Fibroblast of peridontal ligament (primary cell): ENCODE measurements around the gene NOG.

Experiments
- DNase-seq: peaks from one replicate; pipeline ENCODE4 v3.0.0-alpha.2; 2010; ENCODE audit errors: extremely low read depth

The NOG gene

DNA sequence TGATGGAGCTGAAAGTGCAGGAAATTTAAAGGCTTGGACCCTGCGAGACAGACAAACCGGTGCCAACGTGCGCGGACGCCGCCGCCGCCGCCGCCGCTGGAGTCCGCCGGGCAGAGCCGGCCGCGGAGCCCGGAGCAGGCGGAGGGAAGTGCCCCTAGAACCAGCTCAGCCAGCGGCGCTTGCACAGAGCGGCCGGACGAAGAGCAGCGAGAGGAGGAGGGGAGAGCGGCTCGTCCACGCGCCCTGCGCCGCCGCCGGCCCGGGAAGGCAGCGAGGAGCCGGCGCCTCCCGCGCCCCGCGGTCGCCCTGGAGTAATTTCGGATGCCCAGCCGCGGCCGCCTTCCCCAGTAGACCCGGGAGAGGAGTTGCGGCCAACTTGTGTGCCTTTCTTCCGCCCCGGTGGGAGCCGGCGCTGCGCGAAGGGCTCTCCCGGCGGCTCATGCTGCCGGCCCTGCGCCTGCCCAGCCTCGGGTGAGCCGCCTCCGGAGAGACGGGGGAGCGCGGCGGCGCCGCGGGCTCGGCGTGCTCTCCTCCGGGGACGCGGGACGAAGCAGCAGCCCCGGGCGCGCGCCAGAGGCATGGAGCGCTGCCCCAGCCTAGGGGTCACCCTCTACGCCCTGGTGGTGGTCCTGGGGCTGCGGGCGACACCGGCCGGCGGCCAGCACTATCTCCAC lies at the start of gene NOG:
TSS of gene NOG (plus strand) at position 54 of the 674 bp plus-strand sequence. CDS start at position 579, 525 bp downstream.
- peak; percentile 39 for DNase-seq

DNA sequence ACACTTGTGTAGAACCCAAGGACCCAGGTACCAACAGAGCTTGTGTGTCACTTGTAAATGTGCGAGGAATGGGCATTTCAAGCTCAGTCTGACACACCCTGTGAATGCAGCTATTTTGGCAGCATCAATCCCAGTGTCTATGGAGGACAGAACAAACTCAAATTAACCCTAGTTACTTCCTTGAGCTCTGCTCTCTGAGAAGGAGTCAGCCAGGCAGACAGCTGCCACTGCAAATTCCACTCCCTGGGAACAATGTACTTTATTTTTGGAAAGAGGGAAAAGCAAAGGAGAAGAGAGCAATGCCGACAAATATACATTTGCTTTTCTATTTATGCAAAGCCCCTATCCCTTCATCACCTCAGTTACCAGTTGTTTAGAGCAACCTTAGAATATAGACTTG lies 48.4 kb upstream of the NOG start:
- no peak for DNase-seq

DNA sequence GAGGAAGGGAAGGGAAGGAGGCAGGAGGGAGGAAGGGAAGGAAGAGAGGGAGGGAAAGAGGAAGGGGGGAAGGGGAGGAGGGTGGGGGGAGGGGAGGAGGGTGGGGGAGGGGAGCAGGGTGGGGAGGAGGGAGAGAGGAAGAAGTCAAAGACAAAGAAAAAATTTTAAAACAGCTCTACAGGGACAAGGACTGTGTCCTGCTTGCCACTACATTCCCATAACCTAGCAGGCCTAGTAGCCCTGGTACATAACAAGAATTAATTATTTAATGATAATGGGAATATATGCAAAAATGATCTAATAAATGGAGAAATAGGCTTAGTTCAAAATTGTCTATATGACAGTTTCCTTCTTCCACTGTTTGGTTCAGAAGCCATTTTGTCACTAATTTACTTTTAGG lies 47.6 kb upstream of the NOG start:
- DNase-seq = no peak

DNA sequence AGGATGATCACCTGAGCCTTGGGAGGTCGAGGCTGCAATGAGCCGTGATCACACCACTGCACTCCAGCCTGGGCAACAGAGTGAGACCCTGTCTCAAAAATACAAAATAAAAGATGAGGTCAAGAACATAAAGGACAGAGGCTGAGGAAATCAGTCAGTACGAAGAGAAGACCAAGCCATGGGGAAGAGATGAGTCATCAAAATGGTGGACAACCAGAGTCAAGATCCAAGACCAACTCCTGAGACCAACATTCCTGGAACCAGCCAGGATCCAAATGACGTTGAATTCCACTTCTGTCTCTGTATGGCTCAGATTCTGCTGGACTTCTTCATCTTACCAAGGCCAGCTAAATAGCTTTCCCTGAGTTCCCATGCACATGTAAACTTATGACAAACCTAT lies 44.8 kb upstream of the NOG start:
- no peak for DNase-seq

DNA sequence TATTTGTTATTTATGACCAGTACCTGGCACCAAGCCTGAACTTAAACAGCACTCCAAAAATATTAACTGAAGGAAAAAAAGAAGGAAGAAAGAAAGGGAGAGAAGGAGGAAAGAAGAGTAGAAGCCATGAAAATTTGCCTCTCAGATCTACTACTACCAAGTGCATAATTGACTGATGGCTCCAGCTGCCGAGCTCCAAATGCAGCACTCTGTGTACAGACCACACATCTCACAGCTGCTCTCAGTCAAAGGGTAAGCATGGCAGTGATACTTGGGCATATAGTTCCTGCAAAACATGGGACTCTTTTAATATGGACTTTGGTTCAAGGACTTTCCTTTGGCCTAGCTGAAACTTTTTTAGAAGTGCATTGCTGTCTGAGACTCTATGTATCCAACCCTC lies 44.0 kb upstream of the NOG start:
- no peak for DNase-seq

DNA sequence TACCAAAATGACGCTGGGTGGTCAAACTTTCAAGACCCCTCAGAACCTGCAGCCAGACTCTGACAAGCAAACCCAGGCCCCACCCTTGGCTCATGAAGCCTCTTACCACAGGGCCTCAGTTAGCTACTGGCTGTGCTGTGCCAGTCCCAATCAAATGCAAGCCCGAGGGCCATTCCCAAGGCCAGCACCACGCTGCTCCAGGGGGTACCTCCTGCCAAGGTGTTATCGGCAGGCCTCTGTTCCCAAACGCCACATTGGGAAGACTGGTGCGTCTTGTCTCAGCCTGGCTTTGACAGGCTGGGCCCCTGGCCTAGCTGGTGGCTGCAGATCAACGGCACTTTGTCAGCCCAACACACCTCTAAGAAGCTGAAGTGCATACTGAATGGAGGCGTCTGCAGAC lies 35.8 kb upstream of the NOG start:
- no peak for DNase-seq

DNA sequence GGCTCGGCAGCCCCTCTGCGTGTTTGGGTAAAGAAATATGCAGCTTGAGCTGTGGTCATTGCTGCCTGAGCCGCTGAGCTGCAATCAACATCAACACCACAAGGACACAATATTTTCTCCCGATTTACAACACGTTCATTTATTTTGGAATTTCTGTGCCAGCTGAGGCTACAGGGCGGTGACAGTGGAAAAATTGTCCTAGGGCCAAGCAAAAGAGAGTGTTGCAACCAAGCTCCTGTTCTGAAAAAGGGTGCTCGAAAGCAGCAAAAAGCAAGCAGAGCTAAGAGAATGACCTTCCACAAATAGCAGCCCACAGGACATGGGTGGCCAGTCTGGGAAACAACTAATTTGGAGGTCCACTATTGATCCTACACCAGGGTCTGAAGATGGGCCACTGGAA lies 35.4 kb upstream of the NOG start:
- no peak for DNase-seq

DNA sequence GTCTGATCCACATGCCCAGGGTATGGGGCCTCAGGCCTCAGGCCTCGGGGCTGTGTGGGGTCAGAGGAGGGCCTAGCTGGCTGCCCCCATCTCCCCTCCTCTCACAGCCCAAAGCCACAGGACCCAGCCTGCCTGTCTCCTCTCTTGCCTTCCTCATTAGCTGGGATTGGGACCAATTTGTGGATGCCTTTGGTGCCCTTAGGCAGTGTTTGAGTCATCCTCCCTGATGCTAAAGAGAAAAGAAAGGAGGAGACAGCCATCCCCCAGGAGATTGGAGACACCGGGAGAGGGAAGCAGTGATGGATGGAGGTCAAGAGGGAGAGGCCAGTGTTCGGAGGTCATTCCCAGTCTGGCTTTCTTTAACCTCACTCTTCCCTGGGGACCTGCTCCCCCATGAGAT lies 23.3 kb upstream of the NOG start:
- DNase-seq = no peak

DNA sequence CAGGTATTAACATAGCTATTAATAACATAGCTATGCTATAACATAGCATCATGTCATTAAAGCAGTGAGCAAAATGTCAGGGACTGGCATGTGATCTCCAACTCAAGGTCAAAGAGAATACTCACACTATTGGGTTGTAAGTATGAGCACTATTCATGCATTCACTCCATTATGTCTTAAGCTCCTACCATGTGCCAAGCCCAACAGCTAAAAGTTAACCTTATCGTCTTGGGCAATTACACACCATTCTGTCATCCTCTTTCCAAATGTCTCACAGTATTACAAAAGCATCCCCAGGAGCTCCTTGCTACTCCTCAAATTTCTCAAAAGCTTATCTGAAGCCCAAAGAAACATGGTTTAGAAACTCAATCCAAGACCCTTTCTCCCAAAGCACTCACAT lies 22.0 kb upstream of the NOG start:
- DNase-seq = no peak

DNA sequence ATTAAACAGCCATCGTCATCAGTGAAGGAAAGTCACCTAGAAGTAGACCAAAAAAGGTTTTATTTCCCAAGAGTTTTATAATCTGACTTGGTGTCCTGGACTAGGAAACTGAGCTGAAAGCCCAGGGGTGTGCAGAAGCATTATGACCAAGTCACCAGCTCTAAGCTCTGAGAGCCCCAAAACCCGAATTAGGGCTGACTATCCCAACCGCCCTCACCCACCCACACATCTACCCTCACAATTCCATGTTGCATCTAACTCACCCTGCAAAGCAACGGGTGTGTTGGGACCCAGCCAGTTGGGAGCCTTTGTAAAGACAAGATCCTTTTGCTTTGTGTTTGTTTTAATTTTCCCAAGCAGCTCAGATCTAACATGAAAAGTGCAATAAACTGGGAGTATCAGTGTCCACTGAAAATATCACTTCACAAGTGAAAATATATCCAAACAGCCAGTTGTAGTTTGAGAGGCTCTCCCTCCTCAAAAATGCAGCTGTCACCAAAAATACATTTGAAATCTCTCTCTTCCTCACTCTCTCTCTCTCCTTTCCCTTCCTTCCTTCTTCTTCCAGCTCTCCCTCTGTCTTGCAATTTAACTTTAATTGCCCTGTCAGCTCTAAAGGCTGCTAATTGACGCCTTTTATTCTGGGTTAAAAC lies 16.2 kb upstream of the NOG start:
- no peak for DNase-seq

DNA sequence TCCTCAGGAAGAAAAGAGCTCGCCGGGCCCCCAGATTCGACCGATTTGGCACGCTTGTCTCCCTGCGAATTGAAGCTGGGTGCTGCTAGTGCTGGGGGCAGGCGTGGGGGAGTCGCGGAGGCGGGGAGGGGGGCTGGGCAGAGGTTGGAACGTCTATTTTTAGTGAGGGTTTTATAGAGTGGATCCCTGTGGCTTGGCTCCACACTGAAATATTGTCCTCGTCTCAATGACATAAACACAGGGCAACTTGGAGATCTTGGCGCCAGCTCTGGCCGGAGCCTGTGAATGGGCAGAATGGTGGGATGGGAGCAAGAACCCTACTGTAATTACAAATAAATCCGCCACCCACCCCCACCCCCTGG lies 15.7 kb upstream of the NOG start:
- DNase-seq = no peak

DNA sequence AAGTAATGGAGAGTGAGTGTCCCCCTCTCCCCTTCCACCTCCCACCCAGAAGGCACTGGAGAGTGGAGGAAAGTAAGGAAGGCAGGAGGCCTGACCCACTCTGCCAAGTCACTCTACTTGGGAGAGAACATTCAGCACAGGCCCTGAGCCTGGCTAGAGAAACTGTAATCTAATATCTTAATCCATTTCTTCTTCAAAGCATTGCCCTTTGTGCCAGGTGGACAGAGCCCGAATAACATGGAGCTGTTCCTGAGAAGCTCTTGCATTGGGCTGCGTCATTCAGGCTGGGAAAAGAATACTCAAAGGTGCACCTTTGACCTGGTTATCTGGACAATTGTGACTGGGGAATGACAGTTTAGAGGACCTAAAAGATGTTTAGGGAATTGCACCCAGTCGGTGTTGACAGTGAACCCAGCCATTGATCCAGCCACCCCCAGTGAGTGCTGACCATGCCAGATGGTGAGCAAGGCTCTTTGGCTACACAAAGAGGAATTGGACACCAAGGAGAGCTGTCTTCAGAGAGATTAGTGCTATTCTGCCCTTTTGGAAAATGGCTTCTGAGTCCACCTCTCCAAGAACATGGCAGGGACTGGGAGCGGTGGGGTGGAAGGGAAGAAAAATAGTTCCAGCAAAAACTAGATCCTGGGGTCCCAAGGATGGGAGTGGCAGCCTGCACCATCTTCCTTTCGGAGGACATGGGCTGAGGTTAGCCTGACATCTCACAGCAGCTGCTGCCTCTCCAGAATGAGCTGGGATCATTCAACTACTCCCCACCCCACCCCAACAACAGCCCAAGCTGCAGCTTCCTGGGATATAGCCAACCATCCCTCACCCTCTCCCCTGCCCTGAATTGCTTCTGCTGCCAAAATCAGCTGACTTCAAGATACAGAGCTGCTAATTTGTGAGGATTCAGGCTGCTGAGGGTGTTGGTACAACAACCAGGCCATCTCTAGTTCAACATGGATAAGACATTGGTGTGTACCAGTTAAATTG lies 11.6 kb upstream of the NOG start:
- DNase-seq = no peak

DNA sequence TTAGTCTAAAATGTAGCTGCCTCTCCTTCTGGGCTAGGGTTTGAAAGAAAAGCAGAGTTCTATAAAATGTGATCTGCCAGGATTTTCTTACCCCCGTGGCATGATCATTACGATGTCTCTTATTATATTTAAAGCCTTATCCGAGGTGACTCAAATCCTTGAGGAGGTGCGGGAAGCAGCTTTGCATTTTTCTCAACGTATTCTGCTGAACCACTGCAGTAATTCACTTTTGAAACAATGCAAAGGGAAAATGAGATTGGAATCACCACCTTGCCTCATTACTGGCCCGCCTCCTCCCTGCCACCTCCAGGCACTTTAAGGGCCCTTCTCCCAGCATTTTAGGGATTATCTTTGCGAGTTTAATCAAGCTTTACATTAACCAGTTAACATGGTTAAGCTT lies 9.7 kb upstream of the NOG start:
- DNase-seq = no peak

DNA sequence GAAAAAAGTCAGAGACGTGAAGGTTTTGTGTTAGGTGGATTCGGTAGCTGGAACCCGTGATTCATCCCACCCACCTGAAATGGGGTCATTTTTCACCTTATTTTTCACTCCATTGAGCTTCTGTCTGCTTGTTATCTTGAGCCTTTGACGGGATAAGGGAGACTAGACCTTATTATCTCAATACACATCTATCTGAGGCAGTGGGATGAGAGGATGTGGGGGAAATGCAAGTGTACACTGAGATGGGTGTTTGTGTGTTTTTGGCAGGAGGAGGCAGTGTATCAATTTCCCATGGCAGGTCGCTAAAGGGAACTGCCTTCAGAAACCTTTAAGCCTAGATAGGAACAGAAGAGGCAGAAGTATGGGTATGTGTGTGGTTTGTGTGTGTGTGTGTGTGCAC lies 6.2 kb upstream of the NOG start:
- no peak for DNase-seq

DNA sequence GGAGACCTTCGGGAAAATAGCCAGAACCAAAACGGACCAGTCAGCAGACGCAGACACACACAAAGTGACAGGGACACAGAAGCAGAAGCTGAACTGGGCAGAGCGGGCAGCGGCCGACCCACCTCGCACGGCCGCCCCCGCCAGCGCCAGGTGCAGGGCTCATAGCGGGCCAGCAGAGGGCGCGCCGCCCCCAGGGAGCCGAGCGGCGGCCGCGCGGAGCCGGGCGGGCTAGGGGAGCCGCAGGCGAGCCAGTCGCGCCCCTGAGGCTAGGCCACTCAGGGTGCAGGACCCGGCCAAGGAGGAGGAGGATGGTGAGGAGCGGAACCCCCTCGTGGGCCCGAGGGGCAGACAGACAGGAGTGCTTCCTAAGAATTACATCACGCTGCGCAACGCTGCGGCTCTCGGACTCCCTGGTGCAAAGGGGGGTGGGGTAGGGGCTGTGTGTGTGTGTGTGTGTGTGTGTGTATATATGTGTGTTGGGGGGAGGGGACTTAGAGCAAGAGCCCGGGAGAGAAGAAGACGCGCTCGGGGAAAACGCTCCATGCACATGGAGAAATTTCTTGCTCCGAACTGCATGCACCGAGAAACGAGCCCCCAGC lies 913 bp upstream of the NOG start:
- peak; percentile 14 for DNase-seq

DNA sequence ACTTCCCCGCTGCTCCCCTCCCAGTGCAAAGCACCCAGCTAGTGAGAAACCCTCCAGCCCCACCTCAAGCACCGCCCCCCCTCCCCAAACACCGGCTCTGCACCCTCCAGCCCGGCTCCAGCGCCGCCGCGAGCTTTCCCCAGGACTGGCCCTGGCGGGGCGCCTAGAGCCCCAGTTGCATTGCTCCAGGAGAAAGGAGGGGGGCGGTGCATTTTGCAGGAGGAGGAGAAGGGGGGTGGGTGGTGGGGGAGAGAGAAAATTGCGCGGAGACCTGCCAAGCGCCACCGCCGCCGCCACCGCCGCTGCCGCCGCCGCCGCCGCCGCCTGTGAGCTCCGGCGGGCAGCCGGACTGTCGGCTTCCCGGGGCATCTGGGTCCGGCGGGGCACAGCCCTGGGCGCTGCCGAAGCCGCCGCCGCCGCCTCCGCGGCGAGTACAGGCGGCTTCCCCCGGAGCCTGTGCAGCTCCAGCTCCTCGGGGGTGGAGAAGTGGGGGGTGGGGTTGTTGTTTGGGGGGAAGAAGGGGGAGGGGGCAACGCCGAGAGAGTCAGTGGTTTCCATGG lies 333 bp upstream of the NOG start:
- DNase-seq = peak; percentile 3

DNA sequence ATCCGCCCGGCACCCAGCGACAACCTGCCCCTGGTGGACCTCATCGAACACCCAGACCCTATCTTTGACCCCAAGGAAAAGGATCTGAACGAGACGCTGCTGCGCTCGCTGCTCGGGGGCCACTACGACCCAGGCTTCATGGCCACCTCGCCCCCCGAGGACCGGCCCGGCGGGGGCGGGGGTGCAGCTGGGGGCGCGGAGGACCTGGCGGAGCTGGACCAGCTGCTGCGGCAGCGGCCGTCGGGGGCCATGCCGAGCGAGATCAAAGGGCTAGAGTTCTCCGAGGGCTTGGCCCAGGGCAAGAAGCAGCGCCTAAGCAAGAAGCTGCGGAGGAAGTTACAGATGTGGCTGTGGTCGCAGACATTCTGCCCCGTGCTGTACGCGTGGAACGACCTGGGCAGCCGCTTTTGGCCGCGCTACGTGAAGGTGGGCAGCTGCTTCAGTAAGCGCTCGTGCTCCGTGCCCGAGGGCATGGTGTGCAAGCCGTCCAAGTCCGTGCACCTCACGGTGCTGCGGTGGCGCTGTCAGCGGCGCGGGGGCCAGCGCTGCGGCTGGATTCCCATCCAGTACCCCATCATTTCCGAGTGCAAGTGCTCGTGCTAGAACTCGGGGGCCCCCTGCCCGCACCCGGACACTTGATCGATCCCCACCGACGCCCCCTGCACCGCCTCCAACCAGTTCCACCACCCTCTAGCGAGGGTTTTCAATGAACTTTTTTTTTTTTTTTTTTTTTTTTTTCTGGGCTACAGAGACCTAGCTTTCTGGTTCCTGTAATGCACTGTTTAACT lies 1.0 kb downstream of the NOG start:
- DNase-seq = no peak

DNA sequence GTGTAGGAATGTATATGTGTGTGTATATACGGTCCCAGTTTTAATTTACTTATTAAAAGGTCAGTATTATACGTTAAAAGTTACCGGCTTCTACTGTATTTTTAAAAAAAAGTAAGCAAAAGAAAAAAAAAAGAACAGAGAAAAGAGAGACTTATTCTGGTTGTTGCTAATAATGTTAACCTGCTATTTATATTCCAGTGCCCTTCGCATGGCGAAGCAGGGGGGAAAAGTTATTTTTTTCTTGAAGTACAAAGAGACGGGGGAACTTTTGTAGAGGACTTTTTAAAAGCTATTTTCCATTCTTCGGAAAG lies 1.6 kb downstream of the NOG start:
- DNase-seq = no peak

DNA sequence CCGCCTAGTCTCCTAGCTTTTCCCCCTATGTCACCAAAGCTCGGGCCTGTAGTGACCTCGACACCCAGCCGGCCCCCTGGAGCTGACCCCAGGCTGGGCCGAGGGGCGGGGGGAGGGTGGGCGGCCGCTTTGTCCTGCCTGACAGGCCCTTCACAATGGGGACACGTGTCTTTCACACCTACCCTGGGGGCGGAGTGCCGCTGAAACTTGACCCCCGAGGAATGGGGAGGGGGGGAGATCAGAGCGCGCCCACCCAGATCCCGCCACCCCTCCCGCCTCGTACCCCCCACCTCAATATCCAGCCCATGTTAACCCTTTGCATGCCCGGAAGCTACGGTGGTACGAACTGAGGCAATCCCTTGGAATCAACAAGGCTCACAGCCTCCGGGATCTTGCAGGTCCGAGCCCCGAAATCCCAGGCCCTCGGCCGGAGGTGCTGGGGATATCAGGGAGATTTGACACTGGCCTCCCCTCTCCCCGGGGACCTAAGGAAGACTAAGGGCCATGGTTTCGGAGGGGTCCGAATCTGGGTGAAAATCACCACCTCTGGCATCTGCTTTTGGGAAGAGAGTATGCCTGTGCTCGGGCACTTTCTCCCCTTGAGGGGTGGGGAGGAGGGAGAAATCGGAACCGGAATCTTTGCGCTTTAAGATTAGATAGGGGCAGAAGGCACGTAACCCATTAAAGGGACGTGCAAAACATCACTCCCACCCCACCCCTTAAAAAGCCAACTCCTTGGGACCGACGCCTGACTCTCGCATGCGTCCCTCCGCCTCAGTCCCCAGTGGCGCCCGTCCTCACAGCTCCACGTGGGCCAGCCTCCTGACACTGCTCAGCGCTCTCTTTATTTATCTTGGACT lies 2.6 kb downstream of the NOG start:
- no peak for DNase-seq

DNA sequence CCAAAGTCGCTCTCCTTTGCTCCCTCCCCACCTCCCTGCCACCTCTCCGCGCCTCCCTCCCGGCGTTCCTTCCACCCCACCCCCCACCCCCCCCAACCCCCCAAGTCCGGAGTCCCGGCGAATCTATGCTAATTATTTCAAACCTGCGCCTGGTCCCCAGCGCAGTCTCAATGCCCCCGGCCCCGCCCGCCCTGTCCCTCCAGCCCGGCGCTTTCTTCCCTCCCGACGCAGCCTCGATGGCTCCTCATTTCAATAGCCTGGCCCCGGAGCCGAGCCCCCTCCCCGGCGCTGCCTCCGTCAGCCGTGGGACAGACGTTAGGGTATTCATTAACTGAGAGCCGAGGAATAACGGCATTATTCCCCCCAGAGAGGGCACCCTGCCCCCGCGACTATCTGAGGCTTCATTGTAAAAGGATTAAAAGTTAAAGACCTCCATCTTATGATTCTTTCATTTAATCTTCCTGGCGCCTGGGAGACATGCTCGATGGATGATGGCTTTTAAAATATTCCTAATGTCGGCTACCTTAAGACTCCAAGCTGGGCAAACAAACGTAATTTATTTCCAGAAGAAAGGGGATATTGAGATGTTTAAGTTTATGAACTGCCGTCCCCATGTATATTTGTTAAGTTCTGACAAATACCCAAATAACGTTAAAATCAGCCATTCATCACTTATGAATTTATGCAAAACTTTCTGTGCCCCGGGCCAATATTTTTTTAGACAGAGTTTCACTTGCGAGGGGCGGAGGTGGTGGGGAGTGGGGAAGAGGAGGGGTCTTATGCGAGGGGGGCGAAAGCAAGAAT lies 3.4 kb downstream of the NOG start:
- no peak for DNase-seq
